Naive B cell (primary cell): ENCODE results near the gene PXT1. TPM values are rescaled to one million over a fixed set of nuclear protein-coding genes. Genes with fewer than 3 reads are reported as not detected.
"Not testable (repeated sequence)": the region's sequence is repeated elsewhere in the genome, so short reads cannot be mapped to it uniquely, and the experiment has no call there.

Source experiments
- ATAC-seq, 2 donors: fragments of 150-1000 bp; cut with Tn5 transposase; 2 replicates each; pipeline ENCODE4 v1.10.0; 2021; ENCODE audit warnings: low read depth in 2 of 2, mild to moderate bottlenecking in 2 of 2, moderate library complexity in 2 of 2
- DNase-seq: peaks from one replicate; pipeline ENCODE4 v3.0.0; 2022
- H3K27ac Mint-ChIP-seq, 6 donors: one replicate each; pipeline ENCODE4 v1.8.0; 2020 to 2022; ENCODE audit warnings: mild to moderate bottlenecking in 6 of 6, mixed read lengths in 6 of 6, moderate library complexity in 5 of 6, inconsistent platforms in 2 of 6
- H3K27me3 Mint-ChIP-seq, 3 donors: one replicate each; pipeline ENCODE4 v1.8.0; 2021 to 2022; ENCODE audit warnings: mixed read lengths in 3 of 3, mild to moderate bottlenecking in 1 of 3
- H3K36me3 Mint-ChIP-seq, 2 donors: one replicate each; pipeline ENCODE4 v1.8.0; 2020 to 2022; ENCODE audit warnings: mixed read lengths in 2 of 2, inconsistent platforms in 1 of 2, mild to moderate bottlenecking in 1 of 2
- H3K4me1 Mint-ChIP-seq, 3 donors: one replicate each; pipeline ENCODE4 v1.8.0; 2020 to 2022; ENCODE audit warnings: mixed read lengths in 3 of 3, inconsistent platforms in 1 of 3, mild to moderate bottlenecking in 1 of 3, moderate library complexity in 1 of 3
- H3K4me3 Mint-ChIP-seq, 8 donors: one replicate each; pipeline ENCODE4 v1.8.0; 2020 to 2022; ENCODE audit warnings: mild to moderate bottlenecking in 8 of 8, mixed read lengths in 8 of 8, moderate library complexity in 8 of 8, inconsistent platforms in 2 of 8
- H3K9me3 Mint-ChIP-seq, 7 donors: one replicate each; pipeline ENCODE4 v1.8.0; 2020 to 2022; ENCODE audit warnings: mixed read lengths in 7 of 7, mild to moderate bottlenecking in 5 of 7, inconsistent platforms in 2 of 7, moderate library complexity in 1 of 7
- polyA plus RNA-seq, 6 donors: library from polyadenylated mRNA; unstranded; fragments of 300-500 nt; fragmentation: Illumina TruSeq; gene quantifications; one replicate each; pipeline ENCODE4 v1.2.3, GENCODE V29; 2021; ENCODE audit warnings: low read depth in 6 of 6

The PXT1 gene
- polyA plus RNA-seq, 6 donors from 2014 or later: not detected

DNA sequence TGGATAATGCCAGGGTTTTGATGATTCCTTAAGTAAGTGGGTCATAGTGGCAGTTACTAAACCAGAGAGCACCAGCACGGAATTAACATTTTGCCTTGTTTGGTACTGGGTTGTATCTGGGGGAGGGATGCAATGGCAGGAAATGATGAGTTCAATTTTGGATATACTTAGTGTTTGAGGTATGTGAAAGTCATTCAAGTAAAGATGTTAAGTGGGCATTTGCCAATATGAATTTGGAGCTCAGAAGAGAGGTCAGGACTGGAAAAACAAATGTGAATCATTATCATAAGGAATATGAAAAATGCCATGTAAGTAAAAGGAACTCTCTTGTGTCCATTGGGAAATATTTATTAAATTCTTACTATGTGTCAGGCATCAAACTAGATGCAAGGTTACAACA, 6.2 kb downstream of the PXT1 start:
- ATAC-seq (no peak), DNase-seq (no peak)
- Mint-ChIP-seq H3K4me3 (no peak overlapping the region), H3K27ac (no peak overlapping the region), H3K36me3 (no peaks in the 10 kb centered on the region), H3K9me3 (no peaks in the 10 kb centered on the region), H3K4me1 (peaks cover 3 to 7% (median 3%) of the 10 kb centered on the region in 3 donors), H3K27me3 (no peaks in the 10 kb centered on the region)

DNA sequence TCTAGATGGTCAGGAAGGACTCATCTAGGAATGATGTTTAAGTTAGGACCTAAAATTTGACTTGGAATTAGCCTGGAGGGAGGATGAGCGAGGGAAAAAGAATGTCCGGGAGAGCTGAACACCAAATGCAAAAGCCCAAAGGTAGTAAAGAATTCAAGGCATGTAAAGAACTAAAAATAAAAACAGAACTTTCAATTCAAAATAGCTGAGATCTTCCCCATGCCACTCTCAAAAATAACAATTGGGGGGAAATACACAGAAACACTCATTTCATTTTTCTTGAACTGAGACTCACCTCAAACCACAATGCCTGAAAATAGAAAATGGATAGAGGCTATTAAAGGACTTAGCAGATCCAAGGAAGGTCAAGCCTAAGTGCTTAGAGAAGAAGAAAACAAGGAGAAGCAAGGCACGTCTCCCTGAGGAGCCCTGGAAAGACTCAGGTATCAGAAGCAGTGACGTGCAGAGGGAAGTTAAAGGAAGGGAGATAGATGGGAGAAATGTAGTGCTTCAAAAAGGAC, 10.4 kb downstream of the PXT1 start:
- ATAC-seq: no peak
- peak overlapping the region in 1 of 6 donors; percentile 10 for H3K27ac Mint-ChIP-seq
- no peak overlapping the region for H3K4me3 Mint-ChIP-seq
- DNase-seq: no peak
- H3K27me3 Mint-ChIP-seq: no peaks in the 10 kb centered on the region
- H3K36me3 Mint-ChIP-seq: no peaks in the 10 kb centered on the region
- H3K4me1 Mint-ChIP-seq: no peaks in the 10 kb centered on the region
- H3K9me3 Mint-ChIP-seq: no peaks in the 10 kb centered on the region

DNA sequence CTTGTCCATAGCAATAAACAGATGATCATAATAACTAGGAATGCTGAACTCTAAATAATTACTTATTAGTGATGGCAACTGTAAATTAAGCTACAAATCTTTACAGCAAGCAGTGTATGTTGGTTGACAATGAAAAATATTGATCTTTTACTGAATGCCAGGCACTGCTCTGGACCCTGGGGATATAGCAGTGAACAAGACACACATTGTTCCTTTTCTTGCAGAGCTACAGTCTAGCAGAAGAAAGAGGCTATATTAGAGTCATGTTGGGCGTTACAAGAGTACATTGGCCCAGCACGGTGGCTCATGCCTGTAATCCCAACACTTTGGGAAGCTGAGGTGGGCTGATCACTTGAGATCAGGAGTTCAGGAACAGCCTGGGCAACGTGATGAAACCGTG, 11.5 kb downstream of the PXT1 start:
- no peaks in the 10 kb centered on the region for H3K27me3 Mint-ChIP-seq
- peak overlapping the region in 1 of 6 donors; percentile 59 for H3K27ac Mint-ChIP-seq
- ATAC-seq (no peak), DNase-seq (no peak)
- H3K9me3 Mint-ChIP-seq: no peaks in the 10 kb centered on the region
- no peak overlapping the region for H3K4me3 Mint-ChIP-seq
- no peaks in the 10 kb centered on the region for H3K36me3 Mint-ChIP-seq
- no peaks in the 10 kb centered on the region for H3K4me1 Mint-ChIP-seq

DNA sequence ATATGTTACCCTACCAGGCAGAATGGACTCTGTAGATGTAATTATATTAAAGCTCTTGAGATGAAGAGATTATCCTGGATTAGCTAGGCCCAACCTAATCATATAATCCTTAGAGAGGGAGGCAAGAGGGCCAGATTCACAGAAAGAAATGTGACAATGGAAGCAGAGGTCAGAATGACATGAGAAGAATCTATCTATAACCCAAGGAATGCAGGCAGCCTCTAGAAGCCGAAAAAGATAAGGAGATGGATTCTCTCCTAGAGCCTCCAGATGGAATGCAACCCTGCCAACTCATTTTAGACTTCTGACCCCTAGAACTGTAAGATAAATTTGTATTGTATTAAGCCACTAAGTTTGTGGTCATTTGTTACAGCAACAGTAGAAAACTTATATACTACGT, 12.3 kb downstream of the PXT1 start:
- Mint-ChIP-seq H3K4me3 (no peak overlapping the region), H3K36me3 (no peaks in the 10 kb centered on the region), H3K27me3 (no peaks in the 10 kb centered on the region), H3K4me1 (no peaks in the 10 kb centered on the region), H3K27ac (no peak overlapping the region), H3K9me3 (no peaks in the 10 kb centered on the region)
- DNase-seq (no peak), ATAC-seq (no peak)

DNA sequence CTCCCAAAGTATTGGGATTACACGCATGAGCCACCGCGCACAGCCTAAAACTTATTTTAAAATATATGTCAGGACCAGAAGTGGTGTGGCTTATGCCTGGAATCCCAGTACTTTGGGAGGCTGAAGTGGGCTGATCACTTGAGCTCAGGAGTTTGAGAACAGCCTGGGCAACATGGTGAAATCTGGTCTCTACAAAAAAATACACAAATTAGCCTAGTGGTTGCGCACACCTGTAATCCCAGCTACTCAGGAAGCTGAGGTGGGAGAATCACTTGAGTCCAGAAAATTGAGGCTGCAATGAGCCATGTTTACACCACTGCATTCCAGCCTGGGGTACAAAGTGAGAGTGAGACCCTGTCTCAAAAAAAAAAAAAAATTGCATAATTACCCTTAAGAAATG, 13.7 kb downstream of the PXT1 start:
- ATAC-seq (no peak), DNase-seq (no peak)
- H3K9me3 Mint-ChIP-seq: no peaks in the 10 kb centered on the region
- H3K36me3 Mint-ChIP-seq: no peaks in the 10 kb centered on the region
- peaks cover under 1 to 3% (median 1%) of the 10 kb centered on the region in 3 donors for H3K4me1 Mint-ChIP-seq
- no peaks in the 10 kb centered on the region for H3K27me3 Mint-ChIP-seq
- H3K27ac Mint-ChIP-seq: no peak overlapping the region
- H3K4me3 Mint-ChIP-seq: no peak overlapping the region

DNA sequence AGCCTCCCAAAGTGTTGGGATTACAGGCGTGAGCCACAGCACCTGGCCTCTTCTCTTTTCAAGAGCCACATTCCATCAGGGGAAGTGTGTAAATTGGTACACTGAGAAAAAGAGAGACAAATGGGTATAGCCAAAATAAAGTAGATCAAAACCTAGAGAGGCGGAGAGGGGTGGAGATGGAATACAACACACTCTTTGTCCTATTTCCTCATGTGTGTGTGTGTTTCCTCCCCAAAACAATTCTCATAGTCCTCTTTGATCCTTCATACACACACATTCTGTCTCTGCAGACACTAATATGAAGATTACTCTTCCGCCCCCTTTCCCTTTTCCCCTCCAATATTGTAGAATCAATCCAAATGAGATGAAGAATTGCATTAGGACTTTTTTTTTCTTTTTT, 16.0 kb downstream of the PXT1 start:
- H3K4me3 Mint-ChIP-seq: peak overlapping the region in 1 of 8 donors; percentile 7
- no peaks in the 10 kb centered on the region for H3K9me3 Mint-ChIP-seq
- no peak for DNase-seq
- H3K36me3 Mint-ChIP-seq: no peaks in the 10 kb centered on the region
- H3K4me1 Mint-ChIP-seq: peaks cover 13 to 19% (median 15%) of the 10 kb centered on the region in 3 donors
- H3K27ac Mint-ChIP-seq: no peak overlapping the region
- no peaks in the 10 kb centered on the region for H3K27me3 Mint-ChIP-seq
- no peak for ATAC-seq

DNA sequence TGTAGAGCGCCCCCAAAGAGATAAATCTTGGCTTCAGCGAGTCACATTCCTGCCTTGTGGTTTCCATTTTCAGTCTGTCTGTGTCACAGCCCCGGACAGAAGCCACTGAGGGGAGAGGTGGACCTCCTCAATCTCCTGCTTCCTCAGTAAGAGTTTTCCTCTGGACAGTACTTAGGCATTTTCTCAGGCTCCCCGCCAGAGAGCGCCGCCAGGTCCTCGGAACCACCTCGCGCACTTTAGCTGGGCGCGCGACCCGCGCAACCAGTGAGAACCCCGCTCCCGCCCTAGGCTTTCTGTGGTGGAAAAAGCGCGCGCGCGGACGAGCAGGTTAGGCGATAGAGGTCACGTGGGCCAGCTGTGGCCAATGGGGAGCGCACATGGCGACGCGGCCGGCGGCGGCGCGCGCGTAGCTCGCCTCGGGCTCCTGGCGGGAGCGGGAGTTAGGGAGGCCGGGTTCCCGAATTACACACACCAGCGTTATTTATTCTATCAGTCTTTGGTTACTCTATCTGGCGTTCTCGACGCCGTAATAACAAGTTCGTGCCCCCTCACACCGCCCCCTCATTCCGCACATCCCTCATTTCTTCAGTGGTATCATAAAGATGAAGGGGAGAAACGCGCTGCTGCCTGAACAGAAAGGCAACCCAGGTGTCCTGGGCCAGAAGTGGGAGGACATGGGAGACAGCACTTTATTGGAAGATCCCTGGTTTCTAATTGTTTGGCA, 19.4 kb downstream of the PXT1 start:
- Mint-ChIP-seq H3K27me3 (no peaks in the 10 kb centered on the region), H3K36me3 (no peaks in the 10 kb centered on the region), H3K27ac (peak overlapping the region; percentile 74 to 96 (median 94)), H3K4me1 (peaks cover 13 to 19% (median 15%) of the 10 kb centered on the region in 3 donors), H3K4me3 (peak overlapping the region; percentile 90 to 97 (median 94)), H3K9me3 (no peaks in the 10 kb centered on the region)
- peak; percentile 97 to 99 for ATAC-seq
- peak; percentile 96 for DNase-seq

DNA sequence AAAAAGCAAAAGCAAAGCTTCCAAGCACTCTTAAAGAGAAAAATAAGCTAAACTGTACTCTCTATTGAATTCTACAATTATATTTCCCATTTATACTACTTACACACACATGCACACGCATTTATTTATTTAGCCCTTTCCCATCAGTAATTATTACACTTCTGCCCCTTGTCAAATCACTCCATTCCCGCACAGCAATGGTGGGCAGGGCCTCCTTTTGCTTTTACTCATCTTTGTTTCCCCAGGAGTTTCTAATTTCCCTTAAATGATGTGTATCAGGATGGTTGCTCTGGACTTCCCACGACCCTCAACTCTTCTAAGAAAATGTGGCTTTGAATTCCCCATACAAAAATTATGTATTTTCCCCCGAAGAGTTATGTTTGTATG, 19.9 kb downstream of the PXT1 start:
- Mint-ChIP-seq H3K4me1 (peaks cover 13 to 19% (median 15%) of the 10 kb centered on the region in 3 donors), H3K4me3 (peak overlapping the region; percentile 90 to 97 (median 94)), H3K27me3 (no peaks in the 10 kb centered on the region), H3K9me3 (no peaks in the 10 kb centered on the region), H3K27ac (peak overlapping the region; percentile 74 to 96 (median 94)), H3K36me3 (no peaks in the 10 kb centered on the region)
- no peak for DNase-seq
- ATAC-seq: no peak

DNA sequence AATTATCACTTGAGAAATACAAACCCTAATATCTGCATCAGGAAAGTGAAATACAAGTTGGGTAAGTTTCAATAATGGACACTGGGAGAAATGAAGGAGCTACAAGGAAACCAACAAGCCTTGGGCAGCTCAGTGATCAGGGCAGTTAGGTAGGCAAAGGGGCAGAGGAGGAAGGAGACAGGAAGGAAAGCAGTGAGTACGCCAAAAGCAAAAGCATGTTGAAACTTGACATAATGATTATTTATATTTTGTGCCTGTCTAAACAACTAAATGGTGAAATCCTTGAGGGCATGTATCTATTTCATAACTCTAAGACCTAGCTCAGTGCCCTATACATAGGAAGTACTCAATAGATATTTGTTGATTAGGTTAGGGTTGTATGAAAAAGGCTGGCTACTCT, 23.3 kb downstream of the PXT1 start:
- DNase-seq: no peak
- peaks cover 13 to 19% (median 15%) of the 10 kb centered on the region in 3 donors for H3K4me1 Mint-ChIP-seq
- H3K27ac Mint-ChIP-seq: no peak overlapping the region
- no peaks in the 10 kb centered on the region for H3K36me3 Mint-ChIP-seq
- H3K9me3 Mint-ChIP-seq: no peaks in the 10 kb centered on the region
- H3K4me3 Mint-ChIP-seq: no peak overlapping the region
- H3K27me3 Mint-ChIP-seq: peaks cover 0 to 6% (median 4%) of the 10 kb centered on the region in 3 donors
- ATAC-seq: no peak

DNA sequence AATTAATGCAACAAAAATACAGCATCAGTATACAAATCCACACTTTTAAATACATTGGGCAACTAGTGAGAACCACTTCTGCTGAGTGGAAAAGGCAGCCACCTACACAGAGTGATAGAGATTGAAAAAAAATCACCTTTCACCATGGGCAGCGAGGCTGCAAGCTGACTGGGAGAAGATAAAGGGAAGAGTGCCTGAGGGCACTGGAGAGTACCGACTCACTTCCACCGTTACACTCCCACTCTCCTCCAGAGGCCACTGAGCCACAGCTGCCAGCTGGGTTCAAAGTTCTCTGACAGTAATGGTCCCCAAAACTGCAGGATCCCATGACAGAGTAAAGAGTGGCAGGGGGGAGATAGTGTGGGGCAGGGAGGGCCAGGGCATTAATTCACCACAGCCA, 24.1 kb downstream of the PXT1 start:
- no peaks in the 10 kb centered on the region for H3K36me3 Mint-ChIP-seq
- H3K27me3 Mint-ChIP-seq: peaks cover 0 to 6% (median 4%) of the 10 kb centered on the region in 3 donors
- H3K9me3 Mint-ChIP-seq: peaks cover 0 to 2% (median 0%) of the 10 kb centered on the region in 7 donors
- no peak overlapping the region for H3K27ac Mint-ChIP-seq
- H3K4me1 Mint-ChIP-seq: peaks cover 9 to 13% (median 11%) of the 10 kb centered on the region in 3 donors
- H3K4me3 Mint-ChIP-seq: no peak overlapping the region
- no peak for ATAC-seq
- no peak for DNase-seq

DNA sequence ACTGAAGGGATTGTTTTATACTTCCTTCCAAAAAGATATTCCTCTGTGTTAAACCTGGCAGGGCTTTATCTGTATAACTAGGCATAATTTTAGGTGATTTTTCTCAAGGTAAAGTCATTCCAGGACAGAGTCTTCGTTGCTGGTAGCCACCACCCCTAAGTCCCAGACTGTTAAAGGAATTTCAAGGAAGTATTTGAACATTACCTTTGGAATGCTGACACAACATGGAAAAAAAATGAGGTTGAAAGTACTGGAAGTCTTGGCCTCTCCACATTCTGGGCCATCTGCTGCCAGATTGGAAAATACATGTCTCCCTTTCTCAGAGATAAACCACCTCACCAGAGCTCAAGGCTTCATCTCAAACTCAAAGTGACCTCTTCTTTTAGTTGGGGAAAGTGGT, 28.2 kb downstream of the PXT1 start:
- H3K27ac Mint-ChIP-seq: no peak overlapping the region
- peaks cover 2 to 12% (median 10%) of the 10 kb centered on the region in 7 donors for H3K9me3 Mint-ChIP-seq
- H3K4me1 Mint-ChIP-seq: no peaks in the 10 kb centered on the region
- no peak for DNase-seq
- ATAC-seq: no peak
- peaks cover 4 to 22% (median 15%) of the 10 kb centered on the region in 3 donors for H3K27me3 Mint-ChIP-seq
- H3K36me3 Mint-ChIP-seq: peaks cover 0 to 8% of the 10 kb centered on the region in 2 donors
- no peak overlapping the region for H3K4me3 Mint-ChIP-seq

DNA sequence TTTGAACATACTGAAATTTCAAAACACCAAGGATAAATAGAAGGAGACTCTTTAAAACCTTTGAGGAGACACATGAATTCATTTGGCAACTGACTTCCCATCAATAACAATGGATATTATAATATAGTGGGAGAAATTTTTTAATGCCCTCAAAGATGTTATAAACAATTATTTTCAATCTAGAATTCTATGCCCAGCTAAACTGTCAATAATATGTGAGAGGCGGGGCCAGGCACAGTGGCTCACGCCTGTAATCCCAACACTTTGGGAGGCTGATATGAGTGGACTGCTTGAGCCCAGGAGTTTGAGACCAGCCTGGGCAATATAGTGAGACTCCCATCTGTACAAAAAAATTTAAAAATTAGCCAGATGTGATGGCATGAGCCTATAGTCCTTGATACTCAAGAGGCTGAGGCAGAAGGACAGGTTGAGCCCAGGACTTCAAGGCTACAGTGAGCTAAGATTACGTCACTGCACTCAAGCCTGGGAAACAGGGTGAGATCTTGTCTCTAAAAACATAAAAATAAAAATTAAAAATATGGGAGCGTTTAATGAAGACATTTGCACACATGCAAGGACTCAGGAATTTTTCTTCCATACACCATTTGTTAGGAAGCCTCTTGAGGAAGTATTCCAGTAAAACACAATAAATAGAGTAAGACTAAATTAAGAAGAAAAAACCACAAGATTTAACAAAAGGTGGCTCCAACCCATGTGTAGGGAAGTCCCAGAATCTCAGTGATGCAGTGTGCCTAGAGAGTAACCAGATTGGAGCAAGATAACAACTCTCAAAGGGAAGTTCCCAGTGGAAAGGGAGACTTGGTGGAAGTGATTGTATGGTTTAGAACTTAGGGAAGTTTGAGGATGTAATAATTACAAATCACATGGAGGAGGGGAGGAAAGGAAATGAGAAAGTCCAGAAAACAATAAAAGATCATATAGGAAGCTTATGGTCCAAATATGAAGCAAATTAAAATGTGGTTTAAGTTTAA, 28.9 kb downstream of the PXT1 start:
- no peak overlapping the region for H3K4me3 Mint-ChIP-seq
- no peak overlapping the region for H3K27ac Mint-ChIP-seq
- peaks cover 0 to 8% of the 10 kb centered on the region in 2 donors for H3K36me3 Mint-ChIP-seq
- no peak for ATAC-seq
- H3K9me3 Mint-ChIP-seq: peaks cover 2 to 12% (median 10%) of the 10 kb centered on the region in 7 donors
- no peak for DNase-seq
- peaks cover 4 to 27% (median 21%) of the 10 kb centered on the region in 3 donors for H3K27me3 Mint-ChIP-seq
- H3K4me1 Mint-ChIP-seq: no peaks in the 10 kb centered on the region

DNA sequence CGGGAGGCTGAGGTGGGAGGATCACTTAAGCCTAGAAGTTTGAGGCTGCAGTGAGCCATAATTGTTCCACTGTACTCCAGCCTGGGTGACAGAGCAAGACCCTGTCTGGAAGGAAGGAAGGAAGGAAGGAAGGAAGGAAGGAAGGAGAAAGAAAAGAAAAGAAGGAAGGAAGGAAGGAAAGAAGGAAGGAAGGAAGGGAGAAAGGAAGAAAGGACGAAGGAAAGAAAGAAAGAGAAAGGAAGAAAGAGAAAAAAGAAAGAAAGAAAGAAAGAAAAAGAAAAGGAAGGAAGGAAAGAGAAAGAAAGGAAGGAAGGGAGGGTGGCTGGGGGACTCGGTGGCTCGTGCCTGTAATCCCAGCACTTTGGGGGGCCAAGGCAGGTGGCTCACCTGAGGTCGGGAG, 32.9 kb downstream of the PXT1 start:
- DNase-seq, ATAC-seq, H3K4me3 Mint-ChIP-seq, H3K36me3 Mint-ChIP-seq, H3K4me1 Mint-ChIP-seq: not testable (repeated sequence)
- Mint-ChIP-seq H3K9me3 (peaks cover 2 to 12% (median 10%) of the 10 kb centered on the region in 7 donors), H3K27ac (peak overlapping the region in 1 of 6 donors; percentile 25), H3K27me3 (peaks cover 9 to 30% (median 26%) of the 10 kb centered on the region in 3 donors)
